DND-41 (cell line): ENCODE measurements around the gene ALKBH5.

Experiments used
- ATAC-seq: fragments of 200-7000 bp; cut with Tn5 transposase; 3 replicates; pipeline ENCODE4 v1.9.1; 2021; ENCODE audit warnings: low read depth; ENCODE audit not compliant: insufficient read depth
- DNase-seq: peaks from one replicate; pipeline ENCODE4 v3.0.0-alpha.2; 2020
- H2AFZ ChIP-seq: 2 replicates; pipeline ENCODE4 v1.6.0; 2012; ENCODE audit warnings: low read depth, low read length
- H3K27ac ChIP-seq: 2 replicates; pipeline ENCODE4 v1.5.1; 2012; ENCODE audit warnings: low read length, inconsistent platforms
- H3K27me3 ChIP-seq: fragments of 200-600 bp; sonication (generic); 2 replicates; pipeline ENCODE4 v1.6.0; 2012; ENCODE audit warnings: low read length, mild to moderate bottlenecking, inconsistent platforms; ENCODE audit not compliant: insufficient read depth, poor library complexity
- H3K36me3 ChIP-seq: 2 replicates; pipeline ENCODE4 v1.5.1; 2012; ENCODE audit warnings: low read length, inconsistent platforms; ENCODE audit not compliant: insufficient read depth
- H3K4me1 ChIP-seq: 2 replicates; pipeline ENCODE4 v1.5.1; 2012; ENCODE audit warnings: mild to moderate bottlenecking, low read length; ENCODE audit not compliant: insufficient read depth
- H3K4me2 ChIP-seq: 2 replicates; pipeline ENCODE4 v1.6.0; 2012; ENCODE audit warnings: mild to moderate bottlenecking, moderate library complexity, low read length, inconsistent platforms; ENCODE audit not compliant: insufficient read depth
- H3K4me3 ChIP-seq, 2 experiments: fragments of 200-600 bp in 1 of 2; shearing (Covaris generic) in 1 of 2; 2 replicates each; pipeline ENCODE4 v1.5.1; 2012 to 2016; ENCODE audit warnings: inconsistent platforms in 2 of 2, low read length in 2 of 2, mild to moderate bottlenecking in 2 of 2, low read depth in 1 of 2, moderate library complexity in 1 of 2
- H3K79me2 ChIP-seq: 2 replicates; pipeline ENCODE4 v1.6.0; 2012; ENCODE audit warnings: low read length, inconsistent platforms; ENCODE audit not compliant: insufficient read depth
- H3K9ac ChIP-seq: 2 replicates; pipeline ENCODE4 v1.6.0; 2012; ENCODE audit warnings: low read depth, mild to moderate bottlenecking, inconsistent platforms, low read length, moderate library complexity
- H3K9me3 ChIP-seq: 2 replicates; pipeline ENCODE4 v1.5.1; 2012; ENCODE audit warnings: low read length, moderate library complexity, mild to moderate bottlenecking, inconsistent platforms; ENCODE audit not compliant: insufficient read depth, severe bottlenecking
- H4K20me1 ChIP-seq: 2 replicates; pipeline ENCODE4 v1.6.0; 2012; ENCODE audit warnings: low read length; ENCODE audit not compliant: insufficient read depth
- EZH2 ChIP-seq: IDR thresholded peaks from 3 replicates; pipeline ENCODE4 v1.6.1; 2012; ENCODE audit warnings: borderline replicate concordance, low read depth, mild to moderate bottlenecking, moderate library complexity, low read length, inconsistent platforms; ENCODE audit not compliant: severe bottlenecking
- TF ChIP-seq, protein P1 (sequence below): IDR thresholded peaks from 2 replicates; pipeline ENCODE4 v1.5.1; 2012; ENCODE audit warnings: borderline replicate concordance, low read length, moderate library complexity, mild to moderate bottlenecking; ENCODE audit not compliant: poor library complexity, severe bottlenecking; ENCODE audit errors: extremely low read depth

ALKBH5 gene

GRCh38 chr17:18183334-18184142, at the start of gene ALKBH5:
ALKBH5 (plus strand) TSS chr17:18183828; CDS start chr17:18184244, 416 bp downstream.
- Histone ChIP-seq H3K9me3 (no peaks in the 10 kb centered on the region), H3K4me3 (peak within 1 kb of the TSS; percentile 42 to 94), H2AFZ (peak within 1 kb of the TSS; percentile 86), H3K79me2 (peaks cover 51% of the 10 kb centered on the region), H3K36me3 (peaks cover 43% of the 10 kb centered on the region), H3K27ac (peak within 1 kb of the TSS; percentile 95), H3K27me3 (no peaks in the 10 kb centered on the region), H3K4me2 (peak within 1 kb of the TSS; percentile 97), H3K9ac (peak within 1 kb of the TSS; percentile 81), H3K4me1 (peaks cover 58% of the 10 kb centered on the region), H4K20me1 (peaks cover 46% of the 10 kb centered on the region)
- DNase-seq (peak; percentile 99), ATAC-seq (peak; percentile 88)
- TF ChIP-seq, protein P1, sequence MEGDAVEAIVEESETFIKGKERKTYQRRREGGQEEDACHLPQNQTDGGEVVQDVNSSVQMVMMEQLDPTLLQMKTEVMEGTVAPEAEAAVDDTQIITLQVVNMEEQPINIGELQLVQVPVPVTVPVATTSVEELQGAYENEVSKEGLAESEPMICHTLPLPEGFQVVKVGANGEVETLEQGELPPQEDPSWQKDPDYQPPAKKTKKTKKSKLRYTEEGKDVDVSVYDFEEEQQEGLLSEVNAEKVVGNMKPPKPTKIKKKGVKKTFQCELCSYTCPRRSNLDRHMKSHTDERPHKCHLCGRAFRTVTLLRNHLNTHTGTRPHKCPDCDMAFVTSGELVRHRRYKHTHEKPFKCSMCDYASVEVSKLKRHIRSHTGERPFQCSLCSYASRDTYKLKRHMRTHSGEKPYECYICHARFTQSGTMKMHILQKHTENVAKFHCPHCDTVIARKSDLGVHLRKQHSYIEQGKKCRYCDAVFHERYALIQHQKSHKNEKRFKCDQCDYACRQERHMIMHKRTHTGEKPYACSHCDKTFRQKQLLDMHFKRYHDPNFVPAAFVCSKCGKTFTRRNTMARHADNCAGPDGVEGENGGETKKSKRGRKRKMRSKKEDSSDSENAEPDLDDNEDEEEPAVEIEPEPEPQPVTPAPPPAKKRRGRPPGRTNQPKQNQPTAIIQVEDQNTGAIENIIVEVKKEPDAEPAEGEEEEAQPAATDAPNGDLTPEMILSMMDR = peak; percentile 76
- TF ChIP-seq EZH2 = no peak

GRCh38 chr17:18136357-18136756, 47.3 kb upstream of the ALKBH5 start:
- H3K79me2 ChIP-seq = no peaks in the 10 kb centered on the region
- no peak overlapping the region for H3K4me3 ChIP-seq
- no peaks in the 10 kb centered on the region for H3K4me1 ChIP-seq
- ATAC-seq = no peak
- no peak overlapping the region for H2AFZ ChIP-seq
- H3K27ac ChIP-seq = no peak overlapping the region
- no peaks in the 10 kb centered on the region for H3K27me3 ChIP-seq
- TF ChIP-seq, protein P1 = no peak
- TF ChIP-seq EZH2 = no peak
- H3K9ac ChIP-seq = no peak overlapping the region
- H3K4me2 ChIP-seq = no peak overlapping the region
- DNase-seq = no peak
- no peaks in the 10 kb centered on the region for H3K36me3 ChIP-seq
- H3K9me3 ChIP-seq = no peaks in the 10 kb centered on the region
- H4K20me1 ChIP-seq = no peaks in the 10 kb centered on the region

DNA sequence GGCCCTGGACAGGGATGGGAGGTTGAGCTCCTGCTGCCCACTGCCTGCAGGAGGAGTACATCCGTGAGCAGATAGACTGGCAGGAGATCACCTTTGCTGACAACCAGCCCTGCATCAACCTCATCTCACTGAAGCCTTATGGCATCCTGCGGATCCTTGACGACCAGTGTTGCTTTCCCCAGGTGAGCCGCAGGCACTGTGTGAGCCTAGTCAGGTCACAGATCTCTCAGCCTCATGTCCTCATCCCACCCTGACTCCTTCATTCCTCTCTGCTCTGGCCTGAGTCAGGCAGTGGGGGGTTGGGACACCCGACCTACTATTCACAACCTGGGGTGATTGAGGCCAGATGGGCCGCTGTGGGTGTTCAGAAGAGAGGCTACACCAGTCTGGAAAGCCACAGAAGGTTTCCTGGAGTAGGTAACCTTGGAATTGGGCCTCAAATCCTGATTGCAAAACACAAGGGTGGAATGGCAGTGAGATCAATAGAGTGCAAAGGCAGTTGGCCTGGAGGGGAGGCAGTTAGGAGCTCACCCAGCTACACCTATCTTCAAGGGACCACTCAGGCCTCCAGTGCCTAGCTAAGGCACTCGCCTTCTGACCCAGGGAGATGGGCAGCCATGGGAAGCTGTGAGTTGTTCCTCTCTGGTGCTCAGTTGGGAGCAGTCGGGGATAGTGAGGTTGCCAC, 45.4 kb upstream of the ALKBH5 start:
- H3K4me2 ChIP-seq = no peak overlapping the region

More for the DNA sequence above, 45.4 kb upstream of the ALKBH5 start:
- ATAC-seq = no peak
- TF ChIP-seq, protein P1 = no peak
- Histone ChIP-seq H3K79me2 (no peaks in the 10 kb centered on the region), H3K9ac (no peak overlapping the region), H4K20me1 (0 out of 2 replicates have a peak, but pooled peaks cover 4% of the 10 kb centered on the region), H3K27ac (no peak overlapping the region), H3K4me1 (no peaks in the 10 kb centered on the region), H3K9me3 (no peaks in the 10 kb centered on the region), H3K4me3 (no peak overlapping the region), H3K36me3 (no peaks in the 10 kb centered on the region), H3K27me3 (no peaks in the 10 kb centered on the region), H2AFZ (no peak overlapping the region)
- DNase-seq = no peak
